Measurements from ENCODE around the gene CXCL11. TPM values are rescaled to one million over a fixed set of nuclear protein-coding genes. Genes with fewer than 3 reads are reported as not detected.

Gene CXCL11
- total RNA-seq, 1 donor from 2014 or later, result not detected

DNA sequence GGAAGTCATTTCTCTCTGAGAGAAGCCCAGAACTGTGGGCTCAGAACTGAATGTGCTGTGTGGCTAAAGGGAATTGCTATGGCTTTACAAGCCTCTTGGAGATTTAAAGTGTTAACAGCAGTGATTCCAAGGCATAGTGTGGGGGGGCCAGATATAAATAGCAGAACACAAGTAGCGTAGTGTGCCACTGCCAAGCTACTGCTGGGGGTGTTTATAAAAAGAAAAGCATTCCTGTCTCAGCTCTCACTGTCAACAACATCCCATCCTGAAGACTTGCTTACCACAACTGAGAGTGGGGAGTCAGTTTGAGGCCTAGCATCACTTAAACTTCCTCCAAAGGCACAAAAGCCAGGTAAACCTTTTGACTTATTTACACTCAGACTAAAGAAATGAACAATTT lies 38.6 kb upstream of the CXCL11 start, which contains the start of gene ART3:
Gene ART3 (plus strand): TSS at position 242 of the 400 bp plus-strand sequence. CDS start 1,181 bp downstream, outside the sequence.
- DNase-seq (ENCODE audit: low spot score in 2 of 2, unreplicated experiment in 2 of 2), result no peak
- H3K4me3 Mint-ChIP-seq, result no peak within 1 kb of the TSS
- no peaks in the 10 kb centered on the region for H3K36me3 Mint-ChIP-seq
- TF ChIP-seq, protein P1, sequence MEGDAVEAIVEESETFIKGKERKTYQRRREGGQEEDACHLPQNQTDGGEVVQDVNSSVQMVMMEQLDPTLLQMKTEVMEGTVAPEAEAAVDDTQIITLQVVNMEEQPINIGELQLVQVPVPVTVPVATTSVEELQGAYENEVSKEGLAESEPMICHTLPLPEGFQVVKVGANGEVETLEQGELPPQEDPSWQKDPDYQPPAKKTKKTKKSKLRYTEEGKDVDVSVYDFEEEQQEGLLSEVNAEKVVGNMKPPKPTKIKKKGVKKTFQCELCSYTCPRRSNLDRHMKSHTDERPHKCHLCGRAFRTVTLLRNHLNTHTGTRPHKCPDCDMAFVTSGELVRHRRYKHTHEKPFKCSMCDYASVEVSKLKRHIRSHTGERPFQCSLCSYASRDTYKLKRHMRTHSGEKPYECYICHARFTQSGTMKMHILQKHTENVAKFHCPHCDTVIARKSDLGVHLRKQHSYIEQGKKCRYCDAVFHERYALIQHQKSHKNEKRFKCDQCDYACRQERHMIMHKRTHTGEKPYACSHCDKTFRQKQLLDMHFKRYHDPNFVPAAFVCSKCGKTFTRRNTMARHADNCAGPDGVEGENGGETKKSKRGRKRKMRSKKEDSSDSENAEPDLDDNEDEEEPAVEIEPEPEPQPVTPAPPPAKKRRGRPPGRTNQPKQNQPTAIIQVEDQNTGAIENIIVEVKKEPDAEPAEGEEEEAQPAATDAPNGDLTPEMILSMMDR (IDR thresholded peaks at IDR 0.05; ENCODE audit: unreplicated experiment), result no peak
- no peak within 1 kb of the TSS for H3K27ac Mint-ChIP-seq
- H3K27me3 Mint-ChIP-seq (ENCODE audit: low read depth), result no peaks in the 10 kb centered on the region
- no peaks in the 10 kb centered on the region for H3K9me3 Mint-ChIP-seq
- H3K4me1 Mint-ChIP-seq, result peaks cover 5% of the 10 kb centered on the region

DNA sequence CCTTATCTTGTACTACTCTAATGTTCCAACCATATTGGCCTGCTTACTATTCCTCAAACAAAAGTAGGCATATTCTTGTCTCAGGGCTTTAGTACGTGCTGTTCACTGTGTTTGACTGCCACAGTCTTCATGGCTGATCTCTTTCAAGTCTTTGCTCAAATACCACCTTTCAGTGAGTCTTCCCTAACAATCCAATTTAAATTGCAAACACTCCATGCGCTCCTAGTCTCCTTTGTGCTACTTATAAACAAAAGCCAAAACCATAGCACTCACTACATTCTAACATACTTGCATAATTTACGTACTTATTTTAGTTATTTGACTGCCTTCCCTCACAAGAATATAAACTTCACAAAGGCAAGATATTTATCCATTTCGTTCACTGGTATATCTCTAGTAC lies 36.9 kb upstream of the CXCL11 start:
- no peak for DNase-seq (ENCODE audit: low spot score in 2 of 2, unreplicated experiment in 2 of 2)
- H3K36me3 Mint-ChIP-seq, result no peaks in the 10 kb centered on the region
- H3K4me3 Mint-ChIP-seq, result no peak overlapping the region
- H3K27me3 Mint-ChIP-seq (ENCODE audit: low read depth), result no peaks in the 10 kb centered on the region
- H3K9me3 Mint-ChIP-seq, result no peaks in the 10 kb centered on the region
- TF ChIP-seq, protein P1 (IDR thresholded peaks at IDR 0.05; ENCODE audit: unreplicated experiment), result no peak
- H3K27ac Mint-ChIP-seq, result no peak overlapping the region
- no peaks in the 10 kb centered on the region for H3K4me1 Mint-ChIP-seq

DNA sequence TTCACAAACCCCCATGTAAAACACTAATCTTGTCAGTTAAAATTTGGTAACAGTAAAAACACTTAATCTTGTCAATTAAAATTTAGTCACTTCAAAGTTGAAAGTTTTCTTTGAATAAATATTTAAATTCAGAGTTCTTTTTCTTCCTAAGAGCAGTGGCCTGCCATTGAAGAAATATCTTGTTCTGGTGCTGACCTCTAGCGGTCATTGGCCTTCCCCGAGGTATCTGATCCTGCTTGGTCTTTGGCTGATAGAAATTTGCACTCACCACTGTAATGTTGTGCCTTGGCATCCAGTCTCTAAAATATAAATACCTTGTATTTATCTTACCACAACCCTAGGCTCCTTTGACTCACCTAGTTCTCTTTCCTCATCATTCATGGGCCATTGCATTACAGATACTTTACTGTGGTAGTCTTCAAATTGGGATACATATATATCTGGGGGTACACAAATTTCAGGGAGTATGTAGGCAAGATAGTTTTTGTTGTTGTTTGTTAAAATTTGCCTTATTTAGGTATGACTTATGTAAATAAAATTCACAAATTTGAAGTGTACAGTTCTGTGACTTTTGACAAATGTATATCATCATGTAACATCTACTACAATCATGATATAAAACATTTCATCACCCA lies 31.9 kb upstream of the CXCL11 start:
- no peak overlapping the region for H3K4me3 Mint-ChIP-seq
- H3K36me3 Mint-ChIP-seq, result no peaks in the 10 kb centered on the region
- no peak overlapping the region for H3K27ac Mint-ChIP-seq
- no peaks in the 10 kb centered on the region for H3K4me1 Mint-ChIP-seq
- TF ChIP-seq, protein P1 (IDR thresholded peaks at IDR 0.05; ENCODE audit: unreplicated experiment), result peak; percentile 78
- no peaks in the 10 kb centered on the region for H3K9me3 Mint-ChIP-seq
- H3K27me3 Mint-ChIP-seq (ENCODE audit: low read depth), result no peaks in the 10 kb centered on the region
- DNase-seq (ENCODE audit: low spot score in 2 of 2, unreplicated experiment in 2 of 2), result peak; percentile 32 to 73

DNA sequence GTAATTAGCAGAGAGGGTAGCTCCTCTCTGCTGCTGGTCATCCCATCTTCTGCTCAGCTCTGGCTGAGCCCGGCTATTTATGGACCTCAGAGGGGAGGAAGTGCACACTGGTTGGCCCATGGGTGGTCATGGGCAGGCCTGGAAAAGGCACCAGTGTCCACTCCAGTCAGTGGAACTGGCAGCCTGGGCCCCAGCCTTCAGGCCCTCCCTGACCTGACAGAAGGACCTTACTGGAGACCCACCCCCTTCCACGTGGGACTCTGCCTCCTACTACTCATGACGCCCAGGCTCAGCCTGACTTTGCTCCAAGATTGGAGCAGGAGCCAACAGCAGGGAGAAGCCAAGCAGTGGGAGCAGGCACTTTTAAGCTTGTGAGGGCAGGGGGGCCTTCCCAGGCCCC lies 30.7 kb upstream of the CXCL11 start:
- Mint-ChIP-seq H3K4me1 (peaks cover 5% of the 10 kb centered on the region), H3K27me3 (ENCODE audit: low read depth) (no peaks in the 10 kb centered on the region), H3K27ac (no peak overlapping the region), H3K36me3 (no peaks in the 10 kb centered on the region), H3K9me3 (no peaks in the 10 kb centered on the region), H3K4me3 (no peak overlapping the region)
- no peak for DNase-seq (ENCODE audit: low spot score in 2 of 2, unreplicated experiment in 2 of 2)
- TF ChIP-seq, protein P1 (IDR thresholded peaks at IDR 0.05; ENCODE audit: unreplicated experiment), result no peak

DNA sequence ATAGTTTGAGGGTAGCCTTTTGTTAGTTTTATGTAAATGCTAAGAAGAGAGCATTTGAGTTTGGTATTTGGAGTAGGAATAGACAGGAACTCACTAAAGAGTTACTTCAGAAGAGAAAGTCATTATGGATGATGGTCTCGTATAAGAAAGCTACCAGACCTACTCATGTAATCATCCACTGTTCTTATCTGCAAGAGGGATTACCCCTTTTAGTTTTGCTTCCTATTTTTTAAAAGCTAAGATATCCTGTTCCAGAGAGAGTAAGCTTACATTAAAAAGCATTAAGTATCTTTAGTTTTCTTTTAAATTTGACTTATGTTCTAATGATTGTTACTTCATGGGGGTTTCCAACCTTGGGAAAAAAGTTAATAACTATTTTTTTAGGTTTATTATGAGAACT lies 26.1 kb upstream of the CXCL11 start:
- Mint-ChIP-seq H3K27me3 (ENCODE audit: low read depth) (peaks cover 12% of the 10 kb centered on the region), H3K9me3 (no peaks in the 10 kb centered on the region), H3K36me3 (no peaks in the 10 kb centered on the region), H3K27ac (no peak overlapping the region), H3K4me3 (no peak overlapping the region), H3K4me1 (peaks cover 10% of the 10 kb centered on the region)
- TF ChIP-seq, protein P1 (IDR thresholded peaks at IDR 0.05; ENCODE audit: unreplicated experiment), result no peak
- DNase-seq (ENCODE audit: low spot score in 2 of 2, unreplicated experiment in 2 of 2), result no peak
